Liver (tissue), 9 donors: ENCODE data around the gene IL4. TPM values are rescaled to one million over a fixed set of nuclear protein-coding genes. Genes with fewer than 3 reads are reported as not detected.

Source experiments
- DNase-seq: peaks from one replicate; pipeline ENCODE4 v3.0.0-alpha.2; 2017; ENCODE audit warnings: low spot score
- H3K27ac ChIP-seq, 2 donors: one replicate each; pipeline ENCODE4 v1.7.0; 2013; ENCODE audit warnings: inconsistent platforms in 2 of 2, low read length in 2 of 2, control low read depth in 1 of 2, low read depth in 1 of 2, mild to moderate bottlenecking in 1 of 2
- H3K27me3 ChIP-seq, 4 donors: one replicate each; pipeline versions ENCODE4 v1.6.1 to v1.7.0; 2013; ENCODE audit warnings: low read length in 3 of 4, inconsistent platforms in 1 of 4, mild to moderate bottlenecking in 1 of 4, moderate library complexity in 1 of 4; ENCODE audit not compliant: control insufficient read depth in 4 of 4, insufficient read depth in 4 of 4
- H3K36me3 ChIP-seq, 4 donors: one replicate each; pipeline versions ENCODE4 v1.6.1 to v1.7.0; 2013; ENCODE audit warnings: low read length in 3 of 4, mild to moderate bottlenecking in 3 of 4, low read depth in 1 of 4, moderate library complexity in 1 of 4; ENCODE audit not compliant: control insufficient read depth in 4 of 4, insufficient read depth in 3 of 4
- H3K4me1 ChIP-seq, 4 donors: one replicate each; pipeline versions ENCODE4 v1.6.1 to v1.7.0; 2013; ENCODE audit warnings: low read length in 3 of 4, mild to moderate bottlenecking in 3 of 4, moderate library complexity in 1 of 4; ENCODE audit not compliant: control insufficient read depth in 4 of 4, insufficient read depth in 4 of 4
- H3K4me3 ChIP-seq, 3 donors: one replicate each; pipeline versions ENCODE4 v1.6.1 to v1.7.0; 2013; ENCODE audit warnings: low read length in 3 of 3, control low read depth in 1 of 3, low read depth in 1 of 3, mild to moderate bottlenecking in 1 of 3
- H3K9ac ChIP-seq, 2 donors: one replicate each; pipeline ENCODE4 v1.7.0; 2013; ENCODE audit warnings: low read length in 2 of 2, mild to moderate bottlenecking in 2 of 2, moderate library complexity in 2 of 2, control low read depth in 1 of 2, low read depth in 1 of 2
- H3K9me3 ChIP-seq, 4 donors: one replicate each; pipeline versions ENCODE4 v1.6.1 to v1.7.0; 2013; ENCODE audit warnings: low read length in 3 of 4; ENCODE audit not compliant: control insufficient read depth in 4 of 4
- EGR1 ChIP-seq, 2 donors: IDR thresholded peaks; 2 replicates each; pipeline ENCODE4 v1.6.1; 2016 to 2018; ENCODE audit warnings: antibody characterized with exemption in 2 of 2, low read depth in 2 of 2
- GABPA ChIP-seq, 2 donors: IDR thresholded peaks in 1 of 2; conservative IDR thresholded peaks in 1 of 2; 2 replicates each; pipeline ENCODE4 v1.6.1; 2016; ENCODE audit warnings: antibody characterized with exemption in 2 of 2, mild to moderate bottlenecking in 1 of 2, moderate library complexity in 1 of 2
- HNF4A ChIP-seq, 2 donors: conservative IDR thresholded peaks; 2 replicates each; pipeline ENCODE4 v1.6.1; 2016; ENCODE audit warnings: antibody characterized with exemption in 2 of 2, mild to moderate bottlenecking in 2 of 2
- HNF4G ChIP-seq: IDR thresholded peaks from 2 replicates; pipeline ENCODE4 v1.6.1; 2016; ENCODE audit warnings: antibody characterized with exemption
- JUND ChIP-seq, 2 donors: IDR thresholded peaks; 2 replicates each; pipeline ENCODE4 v1.6.1; 2016; ENCODE audit warnings: antibody characterized with exemption in 2 of 2
- RAD21 ChIP-seq, 2 donors: IDR thresholded peaks; 2 replicates each; pipeline ENCODE4 v1.6.1; 2016; ENCODE audit warnings: antibody characterized with exemption in 2 of 2, mild to moderate bottlenecking in 2 of 2
- RXRA ChIP-seq, 2 donors: IDR thresholded peaks; 2 replicates each; pipeline ENCODE4 v1.6.1; 2017 to 2018; ENCODE audit warnings: antibody characterized with exemption in 2 of 2, mild to moderate bottlenecking in 1 of 2
- SP1 ChIP-seq: IDR thresholded peaks from 2 replicates; pipeline ENCODE4 v1.6.1; 2018; ENCODE audit warnings: antibody characterized with exemption, mild to moderate bottlenecking
- TAF1 ChIP-seq: conservative IDR thresholded peaks from 2 replicates; pipeline ENCODE4 v1.6.1; 2016; ENCODE audit warnings: antibody characterized with exemption, mild to moderate bottlenecking
- YY1 ChIP-seq: IDR thresholded peaks from 2 replicates; pipeline ENCODE4 v1.6.1; 2016; ENCODE audit warnings: antibody characterized with exemption, mild to moderate bottlenecking
- WGBS: extraction: QIAGEN DNeasy Blood & Tissue Kit; methylation state at CpG from one replicate; pipeline ENCODE4 v1.1.7; 2013; 5-methylcytosine and 5-hydroxymethylcytosine counted together
- polyA plus RNA-seq, 2 donors: library from polyadenylated mRNA; stranded (reverse) in 1 of 2; unstranded in 1 of 2; fragments of 200-250 nt in 1 of 2; fragments of >200 nt in 1 of 2; fragmentation: Nextera tagmentation in 1 of 2; extraction: Ambion mirVana in 1 of 2; gene quantifications; one replicate each; pipeline versions ENCODE4 v1.2.1 to v1.2.3, GENCODE V29; 2013 to 2015
- total RNA-seq, 2 donors: library from RNA; depleted of rRNA; stranded (reverse); fragments of >200 nt; gene quantifications; one replicate each; pipeline ENCODE4 v1.2.3, GENCODE V29; 2014
- TF ChIP-seq, protein P1 (sequence below): IDR thresholded peaks from 2 replicates; pipeline ENCODE4 v1.6.1; 2016; ENCODE audit warnings: antibody characterized with exemption
- TF ChIP-seq, protein P2 (sequence below): IDR thresholded peaks from 2 replicates; pipeline ENCODE4 v1.6.1; 2016; ENCODE audit warnings: antibody characterized with exemption
- TF ChIP-seq, protein P3 (sequence below): fragments of 150-350 bp; IDR thresholded peaks from 2 replicates; pipeline ENCODE4 v1.5.1; 2017; ENCODE audit warnings: improper control_type of control experiment, low read depth, low read length; ENCODE audit not compliant: missing input control
- TF ChIP-seq, protein P4 (sequence below): IDR thresholded peaks from 2 replicates; pipeline ENCODE4 v1.6.1; 2016; ENCODE audit warnings: antibody characterized with exemption
- TF ChIP-seq, protein P5 (sequence below): IDR thresholded peaks from 2 replicates; pipeline ENCODE4 v1.6.1; 2016; ENCODE audit warnings: antibody characterized with exemption, mild to moderate bottlenecking
- donor health status: healthy.
- donor health status: healthy.
- donor health status: healthy.
- donor health status: healthy.
- donor health status: healthy.

Gene IL4
- total and polyA plus RNA-seq, 4 donors = not detected

DNA sequence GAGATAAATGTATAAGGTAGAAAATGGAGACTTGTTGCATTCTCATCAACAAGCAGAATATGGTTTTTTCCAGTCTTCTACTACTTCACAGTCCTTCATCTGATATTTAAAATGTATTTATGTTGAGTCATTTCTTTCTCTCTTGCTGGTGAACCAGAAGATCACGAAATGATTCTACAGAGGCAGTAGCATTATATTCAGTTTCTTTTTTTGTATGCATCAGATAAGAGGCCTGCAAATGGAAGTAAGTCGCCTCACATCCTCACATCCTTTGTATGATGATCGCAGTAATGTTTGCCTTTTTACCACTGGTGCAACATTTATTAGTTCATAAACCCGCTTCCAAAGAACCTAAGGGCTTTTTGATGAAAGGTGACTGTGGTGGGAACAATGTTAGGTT is 37.9 kb upstream of the IL4 start:
- 78% methylated on average over 4 of the region's 4 CpGs for WGBS
- Histone ChIP-seq H3K27me3 (no peaks in the 10 kb centered on the region), H3K9me3 (no peaks in the 10 kb centered on the region), H3K4me1 (peaks cover 0 to 3% (median 0%) of the 10 kb centered on the region in 4 donors), H3K36me3 (peaks cover 0 to 35% (median 19%) of the 10 kb centered on the region in 4 donors), H3K9ac (no peak overlapping the region), H3K27ac (no peak overlapping the region), H3K4me3 (no peak overlapping the region)
- TF ChIP-seq HNF4A (conservative IDR thresholded peaks at IDR 0.05) (no peak), SP1 (no peak), RXRA (IDR thresholded peaks at IDR 0.05) (no peak), HNF4G (no peak), YY1 (no peak), JUND (IDR thresholded peaks at IDR 0.05) (no peak), TAF1 (no peak), EGR1 (IDR thresholded peaks at IDR 0.05; ENCODE audit: low read depth in 2 of 2) (no peak), GABPA (IDR thresholded peaks at IDR 0.05 in 1 of 2, conservative IDR thresholded peaks at IDR 0.05 in 1 of 2) (no peak), RAD21 (IDR thresholded peaks at IDR 0.05) (no peak)
- TF ChIP-seq, protein P1, sequence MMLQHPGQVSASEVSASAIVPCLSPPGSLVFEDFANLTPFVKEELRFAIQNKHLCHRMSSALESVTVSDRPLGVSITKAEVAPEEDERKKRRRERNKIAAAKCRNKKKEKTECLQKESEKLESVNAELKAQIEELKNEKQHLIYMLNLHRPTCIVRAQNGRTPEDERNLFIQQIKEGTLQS = no peak
- TF ChIP-seq, protein P2, sequence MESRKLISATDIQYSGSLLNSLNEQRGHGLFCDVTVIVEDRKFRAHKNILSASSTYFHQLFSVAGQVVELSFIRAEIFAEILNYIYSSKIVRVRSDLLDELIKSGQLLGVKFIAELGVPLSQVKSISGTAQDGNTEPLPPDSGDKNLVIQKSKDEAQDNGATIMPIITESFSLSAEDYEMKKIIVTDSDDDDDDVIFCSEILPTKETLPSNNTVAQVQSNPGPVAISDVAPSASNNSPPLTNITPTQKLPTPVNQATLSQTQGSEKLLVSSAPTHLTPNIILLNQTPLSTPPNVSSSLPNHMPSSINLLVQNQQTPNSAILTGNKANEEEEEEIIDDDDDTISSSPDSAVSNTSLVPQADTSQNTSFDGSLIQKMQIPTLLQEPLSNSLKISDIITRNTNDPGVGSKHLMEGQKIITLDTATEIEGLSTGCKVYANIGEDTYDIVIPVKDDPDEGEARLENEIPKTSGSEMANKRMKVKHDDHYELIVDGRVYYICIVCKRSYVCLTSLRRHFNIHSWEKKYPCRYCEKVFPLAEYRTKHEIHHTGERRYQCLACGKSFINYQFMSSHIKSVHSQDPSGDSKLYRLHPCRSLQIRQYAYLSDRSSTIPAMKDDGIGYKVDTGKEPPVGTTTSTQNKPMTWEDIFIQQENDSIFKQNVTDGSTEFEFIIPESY = no peak
- TF ChIP-seq, protein P3, sequence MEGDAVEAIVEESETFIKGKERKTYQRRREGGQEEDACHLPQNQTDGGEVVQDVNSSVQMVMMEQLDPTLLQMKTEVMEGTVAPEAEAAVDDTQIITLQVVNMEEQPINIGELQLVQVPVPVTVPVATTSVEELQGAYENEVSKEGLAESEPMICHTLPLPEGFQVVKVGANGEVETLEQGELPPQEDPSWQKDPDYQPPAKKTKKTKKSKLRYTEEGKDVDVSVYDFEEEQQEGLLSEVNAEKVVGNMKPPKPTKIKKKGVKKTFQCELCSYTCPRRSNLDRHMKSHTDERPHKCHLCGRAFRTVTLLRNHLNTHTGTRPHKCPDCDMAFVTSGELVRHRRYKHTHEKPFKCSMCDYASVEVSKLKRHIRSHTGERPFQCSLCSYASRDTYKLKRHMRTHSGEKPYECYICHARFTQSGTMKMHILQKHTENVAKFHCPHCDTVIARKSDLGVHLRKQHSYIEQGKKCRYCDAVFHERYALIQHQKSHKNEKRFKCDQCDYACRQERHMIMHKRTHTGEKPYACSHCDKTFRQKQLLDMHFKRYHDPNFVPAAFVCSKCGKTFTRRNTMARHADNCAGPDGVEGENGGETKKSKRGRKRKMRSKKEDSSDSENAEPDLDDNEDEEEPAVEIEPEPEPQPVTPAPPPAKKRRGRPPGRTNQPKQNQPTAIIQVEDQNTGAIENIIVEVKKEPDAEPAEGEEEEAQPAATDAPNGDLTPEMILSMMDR = no peak
- TF ChIP-seq, protein P4, sequence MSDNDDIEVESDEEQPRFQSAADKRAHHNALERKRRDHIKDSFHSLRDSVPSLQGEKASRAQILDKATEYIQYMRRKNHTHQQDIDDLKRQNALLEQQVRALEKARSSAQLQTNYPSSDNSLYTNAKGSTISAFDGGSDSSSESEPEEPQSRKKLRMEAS = no peak
- TF ChIP-seq, protein P5, sequence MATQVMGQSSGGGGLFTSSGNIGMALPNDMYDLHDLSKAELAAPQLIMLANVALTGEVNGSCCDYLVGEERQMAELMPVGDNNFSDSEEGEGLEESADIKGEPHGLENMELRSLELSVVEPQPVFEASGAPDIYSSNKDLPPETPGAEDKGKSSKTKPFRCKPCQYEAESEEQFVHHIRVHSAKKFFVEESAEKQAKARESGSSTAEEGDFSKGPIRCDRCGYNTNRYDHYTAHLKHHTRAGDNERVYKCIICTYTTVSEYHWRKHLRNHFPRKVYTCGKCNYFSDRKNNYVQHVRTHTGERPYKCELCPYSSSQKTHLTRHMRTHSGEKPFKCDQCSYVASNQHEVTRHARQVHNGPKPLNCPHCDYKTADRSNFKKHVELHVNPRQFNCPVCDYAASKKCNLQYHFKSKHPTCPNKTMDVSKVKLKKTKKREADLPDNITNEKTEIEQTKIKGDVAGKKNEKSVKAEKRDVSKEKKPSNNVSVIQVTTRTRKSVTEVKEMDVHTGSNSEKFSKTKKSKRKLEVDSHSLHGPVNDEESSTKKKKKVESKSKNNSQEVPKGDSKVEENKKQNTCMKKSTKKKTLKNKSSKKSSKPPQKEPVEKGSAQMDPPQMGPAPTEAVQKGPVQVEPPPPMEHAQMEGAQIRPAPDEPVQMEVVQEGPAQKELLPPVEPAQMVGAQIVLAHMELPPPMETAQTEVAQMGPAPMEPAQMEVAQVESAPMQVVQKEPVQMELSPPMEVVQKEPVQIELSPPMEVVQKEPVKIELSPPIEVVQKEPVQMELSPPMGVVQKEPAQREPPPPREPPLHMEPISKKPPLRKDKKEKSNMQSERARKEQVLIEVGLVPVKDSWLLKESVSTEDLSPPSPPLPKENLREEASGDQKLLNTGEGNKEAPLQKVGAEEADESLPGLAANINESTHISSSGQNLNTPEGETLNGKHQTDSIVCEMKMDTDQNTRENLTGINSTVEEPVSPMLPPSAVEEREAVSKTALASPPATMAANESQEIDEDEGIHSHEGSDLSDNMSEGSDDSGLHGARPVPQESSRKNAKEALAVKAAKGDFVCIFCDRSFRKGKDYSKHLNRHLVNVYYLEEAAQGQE = no peak
- no peak for DNase-seq

DNA sequence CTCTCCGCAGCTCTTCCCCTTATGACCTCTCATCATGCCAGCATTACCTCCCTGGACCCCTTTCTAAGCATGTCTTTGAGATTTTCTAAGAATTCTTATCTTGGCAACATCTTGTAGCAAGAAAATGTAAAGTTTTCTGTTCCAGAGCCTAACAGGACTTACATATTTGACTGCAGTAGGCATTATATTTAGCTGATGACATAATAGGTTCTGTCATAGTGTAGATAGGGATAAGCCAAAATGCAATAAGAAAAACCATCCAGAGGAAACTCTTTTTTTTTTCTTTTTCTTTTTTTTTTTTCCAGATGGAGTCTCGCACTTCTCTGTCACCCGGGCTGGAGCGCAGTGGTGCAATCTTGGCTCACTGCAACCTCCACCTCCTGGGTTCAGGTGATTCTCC is 36.5 kb upstream of the IL4 start:
- no peak for TF ChIP-seq HNF4A (conservative IDR thresholded peaks at IDR 0.05)
- TF ChIP-seq, protein P4 = no peak
- H3K4me3 ChIP-seq = no peak overlapping the region
- no peaks in the 10 kb centered on the region for H3K27me3 ChIP-seq
- no peak overlapping the region for H3K9ac ChIP-seq
- no peak for DNase-seq
- H3K4me1 ChIP-seq = peaks cover 0 to 4% (median 0%) of the 10 kb centered on the region in 4 donors
- H3K27ac ChIP-seq = no peak overlapping the region
- H3K36me3 ChIP-seq = peaks cover 0 to 38% (median 25%) of the 10 kb centered on the region in 4 donors
- H3K9me3 ChIP-seq = no peaks in the 10 kb centered on the region
- over 99% methylated on average over 4 of the region's 4 CpGs for WGBS
